ENCODE measurements around the gene UBXN7.

UBXN7 gene

DNA sequence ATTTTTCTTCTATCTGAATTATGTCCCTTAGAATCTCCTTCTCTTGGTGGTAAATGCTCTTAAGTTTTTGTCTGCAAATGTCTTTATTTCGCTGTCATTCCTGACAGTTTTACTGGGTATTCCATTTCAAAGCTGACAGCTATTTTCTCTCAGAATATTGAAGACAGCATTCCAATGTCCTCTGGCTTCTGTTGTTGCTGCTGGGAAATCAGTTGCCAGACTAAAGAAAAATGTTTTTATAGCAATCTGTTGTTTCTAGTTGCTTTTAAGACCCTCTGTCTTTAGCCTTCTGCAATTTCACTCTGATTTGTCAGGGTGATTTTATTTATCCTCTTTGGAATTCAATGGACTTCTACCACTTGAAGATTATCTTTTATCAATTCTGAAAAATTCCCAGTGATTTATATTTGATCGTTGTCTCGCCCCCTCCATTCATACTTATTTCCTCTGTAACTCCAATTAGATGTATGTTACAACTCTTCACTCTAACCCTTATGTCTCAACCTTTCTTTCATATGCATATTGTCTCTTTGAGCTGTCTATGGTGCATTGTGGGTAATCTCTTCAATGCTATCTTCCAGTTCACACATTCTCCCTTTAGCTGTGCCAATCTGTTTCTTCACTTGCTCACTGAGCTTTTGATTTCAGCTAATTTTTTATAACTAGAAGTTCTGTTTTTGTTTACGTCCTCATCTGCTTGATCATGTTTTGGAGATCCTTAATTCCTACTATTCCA is 23.5 kb downstream of the UBXN7 start:
- TF ChIP-seq, protein P1, sequence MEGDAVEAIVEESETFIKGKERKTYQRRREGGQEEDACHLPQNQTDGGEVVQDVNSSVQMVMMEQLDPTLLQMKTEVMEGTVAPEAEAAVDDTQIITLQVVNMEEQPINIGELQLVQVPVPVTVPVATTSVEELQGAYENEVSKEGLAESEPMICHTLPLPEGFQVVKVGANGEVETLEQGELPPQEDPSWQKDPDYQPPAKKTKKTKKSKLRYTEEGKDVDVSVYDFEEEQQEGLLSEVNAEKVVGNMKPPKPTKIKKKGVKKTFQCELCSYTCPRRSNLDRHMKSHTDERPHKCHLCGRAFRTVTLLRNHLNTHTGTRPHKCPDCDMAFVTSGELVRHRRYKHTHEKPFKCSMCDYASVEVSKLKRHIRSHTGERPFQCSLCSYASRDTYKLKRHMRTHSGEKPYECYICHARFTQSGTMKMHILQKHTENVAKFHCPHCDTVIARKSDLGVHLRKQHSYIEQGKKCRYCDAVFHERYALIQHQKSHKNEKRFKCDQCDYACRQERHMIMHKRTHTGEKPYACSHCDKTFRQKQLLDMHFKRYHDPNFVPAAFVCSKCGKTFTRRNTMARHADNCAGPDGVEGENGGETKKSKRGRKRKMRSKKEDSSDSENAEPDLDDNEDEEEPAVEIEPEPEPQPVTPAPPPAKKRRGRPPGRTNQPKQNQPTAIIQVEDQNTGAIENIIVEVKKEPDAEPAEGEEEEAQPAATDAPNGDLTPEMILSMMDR (IDR thresholded peaks at IDR 0.05; ENCODE audit: insufficient read depth, low read length, poor library complexity, severe bottlenecking) = no peak
- no peak for TF ChIP-seq EZH2phosphoT487 (conservative IDR thresholded peaks at IDR 0.05; ENCODE audit: low read length)
- no peak overlapping the region for H3K4me3 ChIP-seq (ENCODE audit: insufficient read depth, low read length, poor library complexity, severe bottlenecking)
- peaks cover 6% of the 10 kb centered on the region; the same call in 1 of the 2 replicates for H3F3A ChIP-seq (ENCODE audit: insufficient read depth)
- H3K27me3 ChIP-seq (ENCODE audit: low read length) = no peaks in the 10 kb centered on the region
- no peaks in the 10 kb centered on the region for H3K9me2 ChIP-seq (replicated peaks; ENCODE audit: insufficient read depth, low read length)
- 0 out of 2 replicates have a peak, but pooled peaks cover 4% of the 10 kb centered on the region for H4K20me1 ChIP-seq (ENCODE audit: low read depth, low read length)
- H3K9me3 ChIP-seq (ENCODE audit: insufficient read depth, low read length) = no peaks in the 10 kb centered on the region
- H3K36me3 ChIP-seq (ENCODE audit: low read length) = peaks cover 1% of the 10 kb centered on the region; the same call in 1 of the 2 replicates
- H3K4me2 ChIP-seq (ENCODE audit: low read depth, low read length, poor library complexity, severe bottlenecking) = no peak overlapping the region
- no peak overlapping the region for H3K27ac ChIP-seq (ENCODE audit: low read depth, low read length)
- H3K9ac ChIP-seq (ENCODE audit: low read length) = no peak overlapping the region
- peaks cover 66% of the 10 kb centered on the region for H3K79me2 ChIP-seq (ENCODE audit: insufficient read depth, low read length)
- H2AFZ ChIP-seq (ENCODE audit: low read depth, low read length, severe bottlenecking) = no peak overlapping the region

DNA sequence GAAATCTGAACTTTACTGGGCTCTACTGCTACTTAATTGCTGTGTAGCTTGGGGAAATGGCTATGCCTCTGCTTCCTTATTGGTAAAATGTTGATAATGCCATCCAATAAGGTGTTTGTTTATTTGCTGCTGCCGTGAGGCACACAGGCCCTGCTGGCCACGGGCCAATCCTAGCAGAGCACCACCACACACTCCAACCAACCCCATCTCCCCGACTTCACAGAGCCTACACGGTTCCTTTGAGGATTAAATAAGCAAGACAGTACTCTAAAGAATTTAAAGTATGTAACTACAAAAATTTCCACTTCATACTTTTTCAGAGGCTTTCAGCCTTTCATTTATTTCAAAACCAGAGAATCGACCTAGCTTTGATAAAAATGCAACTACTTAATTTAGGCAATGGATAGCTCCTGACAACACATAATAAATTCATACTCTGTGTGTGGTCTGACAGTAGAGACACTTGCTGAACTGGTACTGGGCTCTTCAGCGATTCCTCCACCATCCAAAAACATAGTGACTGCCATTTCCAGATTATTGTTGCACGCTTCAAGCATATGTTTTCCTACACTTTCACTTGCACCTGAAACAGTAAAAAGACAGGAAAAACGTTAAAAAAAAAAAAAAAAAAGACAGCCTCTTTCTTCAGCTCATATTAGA is 25.3 kb downstream of the UBXN7 start:
- Histone ChIP-seq H3K4me2 (ENCODE audit: low read depth, low read length, poor library complexity, severe bottlenecking) (no peak overlapping the region), H3K9me2 (replicated peaks; ENCODE audit: insufficient read depth, low read length) (no peaks in the 10 kb centered on the region), H3K79me2 (ENCODE audit: insufficient read depth, low read length) (peaks cover 55% of the 10 kb centered on the region), H3F3A (ENCODE audit: insufficient read depth) (peaks cover 6% of the 10 kb centered on the region; the same call in 1 of the 2 replicates), H3K27ac (ENCODE audit: low read depth, low read length) (no peak overlapping the region), H4K20me1 (ENCODE audit: low read depth, low read length) (0 out of 2 replicates have a peak, but pooled peaks cover 4% of the 10 kb centered on the region), H3K4me3 (ENCODE audit: insufficient read depth, low read length, poor library complexity, severe bottlenecking) (no peak overlapping the region), H3K9ac (ENCODE audit: low read length) (no peak overlapping the region), H2AFZ (ENCODE audit: low read depth, low read length, severe bottlenecking) (no peak overlapping the region), H3K27me3 (ENCODE audit: low read length) (no peaks in the 10 kb centered on the region), H3K36me3 (ENCODE audit: low read length) (peaks cover 5% of the 10 kb centered on the region; the same call in 1 of the 2 replicates), H3K9me3 (ENCODE audit: insufficient read depth, low read length) (no peaks in the 10 kb centered on the region)
- TF ChIP-seq, protein P1 (IDR thresholded peaks at IDR 0.05; ENCODE audit: insufficient read depth, low read length, poor library complexity, severe bottlenecking) = no peak
- TF ChIP-seq EZH2phosphoT487 (conservative IDR thresholded peaks at IDR 0.05; ENCODE audit: low read length) = no peak

DNA sequence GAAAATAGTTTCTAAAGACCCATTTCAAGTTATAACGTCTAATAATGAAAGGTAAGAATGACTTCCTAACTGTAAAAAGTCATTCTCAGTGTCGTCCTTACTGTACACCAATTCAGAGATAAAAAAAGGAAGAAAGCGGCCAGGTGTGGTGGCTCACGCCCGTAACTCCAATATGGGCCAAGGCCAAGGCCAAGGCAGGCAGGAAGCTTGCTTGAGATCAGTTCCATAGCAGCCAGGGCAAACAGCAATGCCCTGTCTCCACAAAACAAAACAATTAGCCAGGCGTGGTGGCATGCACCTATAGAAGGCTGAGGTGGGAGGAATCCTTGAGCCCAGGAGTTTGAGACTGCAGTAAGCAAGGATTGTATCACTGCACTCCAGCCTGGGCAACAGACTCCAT is 31.9 kb downstream of the UBXN7 start:
- H3K27ac ChIP-seq (ENCODE audit: low read depth, low read length) = no peak overlapping the region
- peaks cover 8% of the 10 kb centered on the region; the same call in 1 of the 2 replicates for H3K79me2 ChIP-seq (ENCODE audit: insufficient read depth, low read length)
- no peak overlapping the region for H3K9ac ChIP-seq (ENCODE audit: low read length)
- H3F3A ChIP-seq (ENCODE audit: insufficient read depth) = no peaks in the 10 kb centered on the region
- H3K36me3 ChIP-seq (ENCODE audit: low read length) = peaks cover 5% of the 10 kb centered on the region; the same call in 1 of the 2 replicates
- no peak overlapping the region for H3K4me3 ChIP-seq (ENCODE audit: insufficient read depth, low read length, poor library complexity, severe bottlenecking)
- TF ChIP-seq, protein P1 (IDR thresholded peaks at IDR 0.05; ENCODE audit: insufficient read depth, low read length, poor library complexity, severe bottlenecking) = no peak
- TF ChIP-seq EZH2phosphoT487 (conservative IDR thresholded peaks at IDR 0.05; ENCODE audit: low read length) = no peak
- no peaks in the 10 kb centered on the region for H3K9me2 ChIP-seq (replicated peaks; ENCODE audit: insufficient read depth, low read length)
- H3K4me2 ChIP-seq (ENCODE audit: low read depth, low read length, poor library complexity, severe bottlenecking) = no peak overlapping the region
- no peaks in the 10 kb centered on the region for H3K9me3 ChIP-seq (ENCODE audit: insufficient read depth, low read length)
- H3K27me3 ChIP-seq (ENCODE audit: low read length) = no peaks in the 10 kb centered on the region
- H2AFZ ChIP-seq (ENCODE audit: low read depth, low read length, severe bottlenecking) = no peak overlapping the region
- H4K20me1 ChIP-seq (ENCODE audit: low read depth, low read length) = no peaks in the 10 kb centered on the region
